ENCODE measurements around the gene ADGRG6. TPM values are rescaled to one million over a fixed set of nuclear protein-coding genes. Genes with fewer than 3 reads are reported as not detected.

The ADGRG6 gene
- total and polyA plus RNA-seq, 10 of the 15 experiments (the other 5 are each of a cell fraction or from before 2014, with no cell fraction given) = 0.01 to 0.24 (median 0.13) TPM; not detected in 7

GRCh38 chr6:142419071-142419470 is 117.3 kb downstream of the ADGRG6 start:
- FAIRE-seq (no peak), DNase-seq (ENCODE audit: low read depth, low spot score) (no peak), ATAC-seq (no peak)
- no peaks in the 10 kb centered on the region for H4K20me1 ChIP-seq (ENCODE audit: control insufficient read depth, insufficient read depth)
- no peaks in the 10 kb centered on the region for H3K79me2 ChIP-seq (ENCODE audit: control insufficient read depth, insufficient read depth, low read length)
- POLR2A ChIA-PET = no interaction called here
- H3K9me3 ChIP-seq (replicated peaks; ENCODE audit: control insufficient read depth, insufficient read depth, low read length) = no peaks in the 10 kb centered on the region
- no TSS peak for BruUV-seq (replicated peaks)
- no peak overlapping the region for H3K4me3 ChIP-seq
- RAD21 ChIA-PET (ENCODE audit: unreplicated experiment) = no interaction called here
- no peaks in the 10 kb centered on the region for H3K36me3 ChIP-seq (ENCODE audit: control insufficient read depth in 2 of 2, insufficient read depth in 2 of 2, low read length in 1 of 2)
- intact Hi-C loops (cut with micrococcal nuclease; ENCODE audit: unreplicated experiment) = no loop called here
- TF ChIP-seq DPF2 (IDR thresholded peaks at IDR 0.05) = no peak
- in situ Hi-C loops (cut with MboI) = no loop called here
- CTCF ChIA-PET = interaction anchor here (0.9 kb wide), 1 partner anchor 285 kb away, joined by 3 read pairs; no protein-coding TSS in a partner anchor
- no peaks in the 10 kb centered on the region; a peak in 1 of 4 replicates for H3K27me3 ChIP-seq (replicated peaks in 1 of 2; ENCODE audit: control insufficient read depth in 2 of 2, insufficient read depth in 2 of 2, low read length in 1 of 2)
- WGBS (ENCODE audit: insufficient coverage, insufficient replicate concordance, low lambda C conversion rate, missing lambda C conversion rate) = 0% methylated on average over 3 of the region's 3 CpGs
- H2AFZ ChIP-seq (ENCODE audit: control insufficient read depth, low read depth, low read length) = no peak overlapping the region
- H3K9ac ChIP-seq (ENCODE audit: control insufficient read depth, insufficient read depth, low read length) = no peak overlapping the region
- no peak overlapping the region for H3K4me2 ChIP-seq (ENCODE audit: control insufficient read depth, insufficient read depth)
- H3K4me1 ChIP-seq (ENCODE audit: control insufficient read depth, insufficient read depth, low read length) = no peaks in the 10 kb centered on the region
- no peak overlapping the region for H3K27ac ChIP-seq (ENCODE audit: control insufficient read depth, insufficient read depth)
- SMC1A ChIA-PET (ENCODE audit: uncharacterized antibody, unreplicated experiment) = interaction anchor here (0.7 kb wide), 1 partner anchor 55 kb away, joined by 3 read pairs; no protein-coding TSS in a partner anchor

- Histone ChIP-seq H3K4me3 (no peak overlapping the region), H3K4me1 (ENCODE audit: control insufficient read depth, insufficient read depth, low read length) (no peaks in the 10 kb centered on the region), H3K9ac (ENCODE audit: control insufficient read depth, insufficient read depth, low read length) (no peak overlapping the region), H3K36me3 (ENCODE audit: control insufficient read depth in 2 of 2, insufficient read depth in 2 of 2, low read length in 1 of 2) (no peaks in the 10 kb centered on the region), H4K20me1 (ENCODE audit: control insufficient read depth, insufficient read depth) (no peaks in the 10 kb centered on the region), H3K79me2 (ENCODE audit: control insufficient read depth, insufficient read depth, low read length) (no peaks in the 10 kb centered on the region), H2AFZ (ENCODE audit: control insufficient read depth, low read depth, low read length) (no peak overlapping the region), H3K9me3 (replicated peaks; ENCODE audit: control insufficient read depth, insufficient read depth, low read length) (no peaks in the 10 kb centered on the region), H3K27ac (ENCODE audit: control insufficient read depth, insufficient read depth) (no peak overlapping the region), H3K4me2 (ENCODE audit: control insufficient read depth, insufficient read depth) (no peak overlapping the region), H3K27me3 (replicated peaks in 1 of 2; ENCODE audit: control insufficient read depth in 2 of 2, insufficient read depth in 2 of 2, low read length in 1 of 2) (no peaks in the 10 kb centered on the region; a peak in 1 of 4 replicates)
- in situ Hi-C loops (cut with MboI) = no loop called here
- DNase-seq (ENCODE audit: low read depth, low spot score) (no peak), FAIRE-seq (no peak), ATAC-seq (no peak)
- intact Hi-C loops (cut with micrococcal nuclease; ENCODE audit: unreplicated experiment) = no loop called here
- ChIA-PET CTCF (interaction anchor here (1.0 kb wide), 1 partner anchor 14 kb away, joined by 3 read pairs; no protein-coding TSS in a partner anchor), SMC1A (ENCODE audit: uncharacterized antibody, unreplicated experiment) (no interaction called here), RAD21 (ENCODE audit: unreplicated experiment) (no interaction called here), POLR2A (no interaction called here)
- BruUV-seq (replicated peaks) = no TSS peak
- no peak for TF ChIP-seq MEF2A (IDR thresholded peaks at IDR 0.05; ENCODE audit: insufficient read depth, low read depth, low read length)
- TF ChIP-seq ASH2L (IDR thresholded peaks at IDR 0.05; ENCODE audit: borderline replicate concordance, low read depth) = no peak
- no peak for TF ChIP-seq ZBTB40 (IDR thresholded peaks at IDR 0.05; ENCODE audit: borderline replicate concordance)
- TF ChIP-seq PKNOX1 (IDR thresholded peaks at IDR 0.05) = no peak
- TF ChIP-seq CEBPB (IDR thresholded peaks at IDR 0.05; ENCODE audit: borderline replicate concordance in 1 of 2, low read depth in 2 of 2, low read length in 2 of 2) = no peak
- no peak for TF ChIP-seq RFX5 (IDR thresholded peaks at IDR 0.05; ENCODE audit: low read depth, low read length)
- TF ChIP-seq BHLHE40 (IDR thresholded peaks at IDR 0.05; ENCODE audit: borderline replicate concordance in 1 of 2, low read depth in 2 of 2, low read length in 1 of 2) = no peak
- no peak for TF ChIP-seq EP300 (IDR thresholded peaks at IDR 0.05; ENCODE audit: borderline replicate concordance in 1 of 2, control insufficient read depth in 1 of 2, low read depth in 2 of 2, low read length in 2 of 2)
Measured at GRCh38 chr6:142420802-142421201, 119.0 kb downstream of the ADGRG6 start.
